SH-SY5Y (cell line): ENCODE data around the gene SPTBN5.

ENCODE experiments used
- GATA2 ChIP-seq: IDR thresholded peaks from 2 replicates; pipeline ENCODE4 v1.6.1; 2011; ENCODE audit warnings: mild to moderate bottlenecking, low read depth, low read length
- GATA3 ChIP-seq: IDR thresholded peaks from 2 replicates; pipeline ENCODE4 v1.6.1; 2011; ENCODE audit warnings: low read depth, mild to moderate bottlenecking, low read length, moderate library complexity

DNA sequence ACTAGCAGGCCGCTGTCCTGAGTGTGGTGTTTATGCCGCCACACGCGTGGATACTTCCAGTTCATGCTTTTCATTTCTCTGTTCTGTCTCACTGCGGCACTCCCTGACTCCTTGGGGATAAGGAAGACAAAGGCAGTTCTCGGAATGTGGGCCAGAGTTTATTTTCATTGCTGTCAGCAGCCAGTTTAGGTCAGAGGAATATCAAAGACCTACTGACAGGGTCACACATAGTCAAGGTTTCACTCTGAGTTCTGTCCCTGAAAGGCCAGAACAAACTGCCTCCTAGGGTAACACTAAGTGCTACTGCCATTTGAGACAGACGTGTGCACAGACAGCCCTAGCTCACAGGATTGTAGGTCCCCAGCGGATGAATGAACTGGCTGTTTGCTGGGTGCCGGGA lies 27.3 kb upstream of the SPTBN5 start:
- TF ChIP-seq GATA2 (no peak), GATA3 (no peak)
